ENCODE data around the gene WDR90.
"Not testable (repeated sequence)": the region's sequence is repeated elsewhere in the genome, so short reads cannot be mapped to it uniquely, and the experiment has no call there.

WDR90 gene

GRCh38 chr16:710500-711075 lies 61.4 kb downstream of the WDR90 start:
- no peak for DNase-seq

- DNase-seq = no peak
Measured at GRCh38 chr16:711084-711483, 61.9 kb downstream of the WDR90 start.

- peak; percentile 76 for DNase-seq
Measured at GRCh38 chr16:711548-712320, 62.6 kb downstream of the WDR90 start.

GRCh38 chr16:712740-713250 lies 63.6 kb downstream of the WDR90 start:
- DNase-seq = not testable (repeated sequence)

GRCh38 chr16:714079-714478 lies 64.9 kb downstream of the WDR90 start:
- DNase-seq = no peak

- DNase-seq = peak; percentile 90
Measured at GRCh38 chr16:714558-715476, 65.7 kb downstream of the WDR90 start, which contains the start of gene METRN. Gene METRN (plus strand): TSS chr16:715118. CDS start chr16:715290, 172 bp downstream.

- peak; percentile 22 for DNase-seq
Measured at GRCh38 chr16:715477-716199, 66.5 kb downstream of the WDR90 start.

GRCh38 chr16:716200-716568 lies 67.0 kb downstream of the WDR90 start:
- DNase-seq = peak; percentile 94

GRCh38 chr16:716768-717325 lies 67.7 kb downstream of the WDR90 start:
- DNase-seq = no peak

Measured in midbrain (tissue), 1 donor.